IMR-90 (cell line): ENCODE data around the gene OSCP1. TPM values are rescaled to one million over a fixed set of nuclear protein-coding genes. Genes with fewer than 3 reads are reported as not detected.

Experiments
- ATAC-seq: fragments of 200-7000 bp; cut with Tn5 transposase; 2 replicates; pipeline ENCODE4 v1.9.1; 2020; ENCODE audit warnings: low read depth, mild to moderate bottlenecking, moderate library complexity
- BruUV-seq: library from RNA; stranded (reverse); fragments of 400-500 nt; replicated peaks from 2 replicates; lab custom pipeline; 2021; lab: Mats Ljungman, UMichigan
- CTCF ChIA-PET: fragments of 300-600 bp; formaldehyde crosslinking; extraction: SDS; loops from one replicate; lab custom pipeline; 2021; ENCODE audit warnings: antibody characterized with exemption; lab: Yijun Ruan, JAX
- POLR2A ChIA-PET: fragments of 300-600 bp; sonication (Branson Sonifier 250); formaldehyde crosslinking; loops from one replicate; lab custom pipeline; 2022; ENCODE audit warnings: antibody characterized with exemption; ENCODE audit not compliant: unreplicated experiment; lab: Charles Lee
- DNase-seq: peaks from one replicate; pipeline ENCODE4 v3.0.0; 2013
- H2AFZ ChIP-seq: replicated peaks from 2 replicates; pipeline ENCODE3; 2013; ENCODE audit warnings: low read length, mild to moderate bottlenecking; ENCODE audit not compliant: poor library complexity
- H2AK5ac ChIP-seq: 2 replicates; pipeline ENCODE4 v1.6.1; 2013; ENCODE audit warnings: low read depth, low read length, inconsistent platforms
- H2AK9ac ChIP-seq: replicated peaks from 2 replicates; pipeline ENCODE3; 2013; ENCODE audit warnings: mild to moderate bottlenecking, low read depth, low read length, moderate library complexity; ENCODE audit not compliant: poor library complexity
- H2BK120ac ChIP-seq: 2 replicates; pipeline ENCODE4 v1.6.1; 2013; ENCODE audit warnings: low read depth, low read length, inconsistent platforms
- H2BK15ac ChIP-seq: 3 replicates; pipeline ENCODE4 v1.6.1; 2013; ENCODE audit warnings: low read depth, low read length, inconsistent platforms
- H2BK20ac ChIP-seq: 2 replicates; pipeline ENCODE4 v1.6.1; 2013; ENCODE audit warnings: low read depth, mild to moderate bottlenecking, inconsistent platforms, low read length, moderate library complexity
- H2BK5ac ChIP-seq: 2 replicates; pipeline ENCODE4 v1.6.1; 2013; ENCODE audit warnings: mild to moderate bottlenecking, low read depth, low read length, inconsistent platforms; ENCODE audit not compliant: poor library complexity, severe bottlenecking
- H3K14ac ChIP-seq: replicated peaks from 2 replicates; pipeline ENCODE4 v1.6.1; 2013; ENCODE audit warnings: low read depth, low read length, inconsistent platforms
- H3K18ac ChIP-seq: 2 replicates; pipeline ENCODE4 v1.6.1; 2013; ENCODE audit warnings: low read depth, low read length, control low read depth
- H3K23ac ChIP-seq: 2 replicates; pipeline ENCODE4 v1.6.1; 2013; ENCODE audit warnings: low read depth, low read length, inconsistent platforms
- H3K27ac ChIP-seq: 2 replicates; pipeline ENCODE4 v1.5.1; 2013; ENCODE audit warnings: mild to moderate bottlenecking, control low read depth, low read length; ENCODE audit not compliant: insufficient read depth
- H3K27me3 ChIP-seq: 2 replicates; pipeline ENCODE4 v1.6.1; 2013; ENCODE audit warnings: low read length; ENCODE audit not compliant: control insufficient read depth, insufficient read depth
- H3K36me3 ChIP-seq: 2 replicates; pipeline ENCODE4 v1.6.1; 2013; ENCODE audit warnings: low read length, mixed read lengths; ENCODE audit not compliant: control insufficient read depth, insufficient read depth
- H3K4ac ChIP-seq: 2 replicates; pipeline ENCODE4 v1.6.1; 2013; ENCODE audit warnings: low read depth, low read length, inconsistent platforms
- H3K4me1 ChIP-seq: 2 replicates; pipeline ENCODE4 v1.6.1; 2013; ENCODE audit warnings: low read length, mixed read lengths; ENCODE audit not compliant: control insufficient read depth, insufficient read depth
- H3K4me2 ChIP-seq: 2 replicates; pipeline ENCODE4 v1.6.1; 2013; ENCODE audit warnings: low read depth, mild to moderate bottlenecking, control low read depth, low read length, moderate library complexity
- H3K4me3 ChIP-seq: 2 replicates; pipeline ENCODE4 v1.5.1; 2013; ENCODE audit warnings: low read depth, mild to moderate bottlenecking, control low read depth, low read length, moderate library complexity; ENCODE audit not compliant: insufficient read depth
- H3K56ac ChIP-seq: 2 replicates; pipeline ENCODE4 v1.6.1; 2013; ENCODE audit warnings: low read length, inconsistent platforms; ENCODE audit not compliant: insufficient read depth; ENCODE audit errors: extremely low read depth
- H3K79me1 ChIP-seq, 2 experiments: 2 replicates each; pipeline ENCODE4 v1.6.1; 2013; ENCODE audit warnings: low read length in 2 of 2, inconsistent platforms in 1 of 2, low read depth in 1 of 2
- H3K9ac ChIP-seq: 2 replicates; pipeline ENCODE4 v1.6.1; 2013; ENCODE audit warnings: low read depth, low read length, control low read depth
- H3K9me1 ChIP-seq: 2 replicates; pipeline ENCODE4 v1.6.1; 2013; ENCODE audit warnings: low read length, inconsistent platforms; ENCODE audit not compliant: insufficient read depth
- H3K9me3 ChIP-seq: 2 replicates; pipeline ENCODE4 v1.6.1; 2013; ENCODE audit warnings: low read length; ENCODE audit not compliant: control insufficient read depth, insufficient read depth
- H4K20me1 ChIP-seq: 2 replicates; pipeline ENCODE4 v1.6.1; 2013; ENCODE audit warnings: low read length, inconsistent platforms; ENCODE audit not compliant: insufficient read depth
- H4K5ac ChIP-seq: 2 replicates; pipeline ENCODE4 v1.6.1; 2013; ENCODE audit warnings: mild to moderate bottlenecking, low read depth, low read length, control low read depth
- H4K8ac ChIP-seq, 2 experiments: 2 replicates each; pipeline ENCODE4 v1.6.1; 2013; ENCODE audit warnings: low read depth in 2 of 2, low read length in 2 of 2, control low read depth in 1 of 2, inconsistent platforms in 1 of 2
- H4K91ac ChIP-seq: 2 replicates; pipeline ENCODE4 v1.6.1; 2013; ENCODE audit warnings: low read depth, low read length, inconsistent platforms; ENCODE audit not compliant: insufficient read depth
- ELK1 ChIP-seq: fragments of 150-350 bp; IDR thresholded peaks from 2 replicates; pipeline ENCODE4 v1.6.1; 2016; ENCODE audit warnings: low read depth, mild to moderate bottlenecking, low read length, moderate library complexity, borderline replicate concordance
- MAZ ChIP-seq: IDR thresholded peaks from 2 replicates; pipeline ENCODE4 v1.6.1; 2012; ENCODE audit warnings: low read depth, mild to moderate bottlenecking, low read length, improper control_type of control experiment, moderate library complexity, borderline replicate concordance
- RCOR1 ChIP-seq: IDR thresholded peaks from 2 replicates; pipeline ENCODE4 v1.6.1; 2012; ENCODE audit warnings: mild to moderate bottlenecking, low read length, improper control_type of control experiment; ENCODE audit not compliant: insufficient replicate concordance
- RFX5 ChIP-seq: IDR thresholded peaks from 2 replicates; pipeline ENCODE4 v1.8.0; 2012; ENCODE audit warnings: low read depth, mild to moderate bottlenecking, low read length, moderate library complexity
- WGBS, 2 experiments: methylation state at CpG; one replicate each; pipeline versions ENCODE4 v1.1.5 to v1.1.7; 2013; ENCODE audit warnings: missing lambda C conversion rate in 2 of 2; ENCODE audit not compliant: insufficient read length in 1 of 2; ENCODE audit errors: extremely low coverage in 2 of 2; 5-methylcytosine and 5-hydroxymethylcytosine counted together
- dilution Hi-C: fragments of 300-500 bp; cut with HindIII; formaldehyde crosslinking; loops from one replicate; pipeline ENCODE4 v1.14.3; 2018; ENCODE audit warnings: low sequenced_read_pairs; ENCODE audit not compliant: unreplicated experiment
- in situ Hi-C: fragments of 300-500 bp; cut with MboI; formaldehyde crosslinking; loops from 3 replicates; pipeline ENCODE4 v1.14.3; 2019; ENCODE audit warnings: low sequenced_read_pairs, inconsistent platforms, mixed read lengths
- intact Hi-C: fragments of 100-400 bp; cut with micrococcal nuclease; formaldehyde crosslinking; loops from 2 replicates; pipeline ENCODE4 v1.10.0; 2022
- polyA plus RNA-seq, 3 experiments: library from polyadenylated mRNA; depleted of rRNA; stranded (reverse); fragments of >200 nt; gene quantifications; 2 replicates each; pipeline ENCODE4 v1.2.3, GENCODE V29; 2012; ENCODE audit warnings: low replicate concordance in 1 of 3
- total RNA-seq: library from RNA; depleted of rRNA; stranded (reverse); fragments of >200 nt; gene quantifications from 2 replicates; pipeline ENCODE4 v1.2.3, GENCODE V29; 2012
- TF ChIP-seq, protein P1 (sequence below): conservative IDR thresholded peaks from 2 replicates; pipeline ENCODE4 v1.5.1; 2012; ENCODE audit warnings: mild to moderate bottlenecking, low read depth, low read length, improper control_type of control experiment

The OSCP1 gene
- total and polyA plus RNA-seq, 2 of the 4 experiments (the other 2 are of a cell fraction): 7.8 to 11.8 TPM

DNA sequence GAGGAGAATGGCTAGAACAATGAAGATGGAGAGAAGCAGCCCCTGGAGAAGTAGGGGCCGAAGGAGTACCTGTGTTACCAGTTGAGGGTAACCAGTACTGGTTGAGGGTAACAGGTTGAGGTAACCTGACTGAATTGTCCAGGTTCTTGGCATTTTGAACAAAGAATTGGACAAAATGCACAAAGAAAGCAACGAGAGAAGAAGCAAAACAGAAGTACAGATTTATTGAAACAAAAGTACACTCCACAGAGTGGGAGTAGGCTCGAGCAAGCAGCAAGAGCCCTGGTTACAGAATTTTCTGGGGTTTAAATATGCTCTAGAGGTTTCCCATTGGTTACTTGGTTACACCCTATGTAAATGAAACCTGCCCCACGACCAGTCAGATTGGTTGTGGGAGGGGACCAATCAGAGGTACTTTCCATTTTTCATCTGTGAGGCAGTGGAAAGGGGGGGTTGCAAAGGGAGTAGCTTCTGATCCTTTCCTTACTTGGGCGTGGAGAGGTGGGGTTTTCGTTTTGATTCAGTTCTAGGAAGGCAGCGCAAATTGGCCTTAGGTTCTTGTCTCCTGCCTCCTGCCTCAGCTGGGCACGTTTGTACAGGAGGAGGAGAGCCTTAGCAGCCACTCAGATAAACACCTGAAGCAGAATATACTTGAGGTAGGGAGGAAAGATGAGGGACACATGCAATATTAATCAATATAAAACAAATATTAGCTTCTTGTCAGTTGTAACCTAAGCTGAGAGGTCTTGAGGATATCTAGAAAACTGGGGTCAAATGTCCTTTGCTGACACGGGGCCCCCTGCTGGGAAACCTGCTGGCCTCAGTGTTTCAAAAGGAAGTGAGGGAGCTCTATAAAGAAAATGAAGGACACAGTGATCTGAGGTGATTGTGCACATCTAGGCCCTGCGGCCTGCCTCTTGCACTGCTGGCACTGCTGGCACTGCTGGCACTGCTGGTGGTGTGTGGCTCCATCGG lies 38.3 kb downstream of the OSCP1 start:
- Histone ChIP-seq H3K9ac (no peak overlapping the region), H2BK120ac (no peak overlapping the region), H2AK5ac (no peak overlapping the region), H3K14ac (no peak overlapping the region), H3K27ac (no peak overlapping the region), H3K4me3 (no peak overlapping the region), H2BK5ac (no peak overlapping the region), H3K18ac (no peak overlapping the region), H4K5ac (no peak overlapping the region), H4K20me1 (no peaks in the 10 kb centered on the region), H3K4ac (no peak overlapping the region), H3K9me3 (no peaks in the 10 kb centered on the region; the same call in 1 of the 2 replicates), H2BK20ac (no peak overlapping the region), H3K9me1 (no peaks in the 10 kb centered on the region), H3K56ac (no peak overlapping the region), H3K4me1 (peaks cover 2% of the 10 kb centered on the region; the same call in 1 of the 2 replicates), H3K36me3 (no peaks in the 10 kb centered on the region), H4K8ac (peak overlapping the region in 1 of 2 experiments; percentile 60; a peak in 1 of 4 replicates), H3K79me1 (no peaks in the 10 kb centered on the region), H3K27me3 (no peaks in the 10 kb centered on the region), H2AK9ac (no peak overlapping the region), H3K23ac (no peak overlapping the region), H2AFZ (peak overlapping the region; percentile 26), H3K4me2 (no peak overlapping the region), H4K91ac (no peak overlapping the region), H2BK15ac (no peak overlapping the region; the same call in 2 of the 3 replicates)
- POLR2A ChIA-PET: no interaction called here
- dilution Hi-C loops: no loop called here
- in situ Hi-C loops: loop anchor here (25.0 kb wide), 1 partner anchor 300 kb away; no protein-coding TSS in a partner anchor
- 29% methylated on average over 1 of the region's 11 CpGs; no CpG with 5 or more reads in 1 of the 2 experiments for WGBS, 2 experiments
- ATAC-seq (peak; percentile 50; the same call in 1 of the 2 replicates), DNase-seq (peak; percentile 29)
- no TSS peak for BruUV-seq
- CTCF ChIA-PET: interaction anchor here (0.7 to 1.0 kb wide), 2 partner anchors 70 to 87 kb away, joined by 3 read pairs; no protein-coding TSS in a partner anchor
- TF ChIP-seq ELK1 (no peak), RCOR1 (no peak), MAZ (no peak), RFX5 (no peak)
- TF ChIP-seq, protein P1, sequence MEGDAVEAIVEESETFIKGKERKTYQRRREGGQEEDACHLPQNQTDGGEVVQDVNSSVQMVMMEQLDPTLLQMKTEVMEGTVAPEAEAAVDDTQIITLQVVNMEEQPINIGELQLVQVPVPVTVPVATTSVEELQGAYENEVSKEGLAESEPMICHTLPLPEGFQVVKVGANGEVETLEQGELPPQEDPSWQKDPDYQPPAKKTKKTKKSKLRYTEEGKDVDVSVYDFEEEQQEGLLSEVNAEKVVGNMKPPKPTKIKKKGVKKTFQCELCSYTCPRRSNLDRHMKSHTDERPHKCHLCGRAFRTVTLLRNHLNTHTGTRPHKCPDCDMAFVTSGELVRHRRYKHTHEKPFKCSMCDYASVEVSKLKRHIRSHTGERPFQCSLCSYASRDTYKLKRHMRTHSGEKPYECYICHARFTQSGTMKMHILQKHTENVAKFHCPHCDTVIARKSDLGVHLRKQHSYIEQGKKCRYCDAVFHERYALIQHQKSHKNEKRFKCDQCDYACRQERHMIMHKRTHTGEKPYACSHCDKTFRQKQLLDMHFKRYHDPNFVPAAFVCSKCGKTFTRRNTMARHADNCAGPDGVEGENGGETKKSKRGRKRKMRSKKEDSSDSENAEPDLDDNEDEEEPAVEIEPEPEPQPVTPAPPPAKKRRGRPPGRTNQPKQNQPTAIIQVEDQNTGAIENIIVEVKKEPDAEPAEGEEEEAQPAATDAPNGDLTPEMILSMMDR: no peak
- intact Hi-C loops: no loop called here
